ENCODE measurements around the gene TRMT2A. TPM values are rescaled to one million over a fixed set of nuclear protein-coding genes. Genes with fewer than 3 reads are reported as not detected.

The TRMT2A gene
- total RNA-seq, 2 donors from 2014 or later, result 76.8 to 98.6 TPM

GRCh38 chr22:20112623-20113511, 4.2 kb downstream of the TRMT2A start:
- intact Hi-C loops (cut with DNase I), result no loop called here
- Histone ChIP-seq H3K4me1 (peaks cover 50% of the 10 kb centered on the region), H3K4me3 (no peak overlapping the region), H3K36me3 (replicated peaks in 1 of 2; ENCODE audit: insufficient read depth in 1 of 2, low read depth in 2 of 2) (peaks cover 0 to 13% of the 10 kb centered on the region in 2 donors), H3K9me3 (no peaks in the 10 kb centered on the region), H3K27ac (peak overlapping the region; percentile 59 to 72 (median 68)), H3K27me3 (no peaks in the 10 kb centered on the region)
- 86 to 89% methylated on average over 11 to 24 of the region's 26 CpGs for WGBS, 2 donors
- DNase-seq, result no peak
- TF ChIP-seq POLR2A (IDR thresholded peaks at IDR 0.05) (no peak), CTCF (IDR thresholded peaks at IDR 0.05) (no peak)
- no peak for ATAC-seq

- WGBS, 2 donors, result 32 to 44% methylated on average over 4 to 7 of the region's 7 CpGs
- H3K4me3 ChIP-seq, result no peak overlapping the region
- peak overlapping the region; percentile 59 to 72 (median 68) for H3K27ac ChIP-seq
- peaks cover 50% of the 10 kb centered on the region for H3K4me1 ChIP-seq
- no peaks in the 10 kb centered on the region for H3K27me3 ChIP-seq
- peak; percentile 10 for ATAC-seq
- no peaks in the 10 kb centered on the region for H3K9me3 ChIP-seq
- intact Hi-C loops (cut with DNase I), result no loop called here
- peak in 3 of 4 donors; percentile 60 to 74 (median 74) for DNase-seq
- H3K36me3 ChIP-seq (replicated peaks in 1 of 2; ENCODE audit: insufficient read depth in 1 of 2, low read depth in 2 of 2), result peaks cover 0 to 20% of the 10 kb centered on the region in 2 donors
- TF ChIP-seq CTCF (IDR thresholded peaks at IDR 0.05) (no peak), POLR2A (IDR thresholded peaks at IDR 0.05) (no peak)
These were observed 5.1 kb downstream of the TRMT2A start for GRCh38 chr22:20111689-20112622.

- no peaks in the 10 kb centered on the region for H3K27me3 ChIP-seq
- H3K4me3 ChIP-seq, result no peak overlapping the region
- H3K27ac ChIP-seq, result peak overlapping the region in 3 of 4 donors; percentile 67 to 72 (median 70)
- DNase-seq, result no peak
- WGBS, 2 donors, result 47 to 58% methylated on average over 8 to 14 of the region's 14 CpGs
- peaks cover 47% of the 10 kb centered on the region for H3K4me1 ChIP-seq
- intact Hi-C loops (cut with DNase I), result no loop called here
- TF ChIP-seq CTCF (IDR thresholded peaks at IDR 0.05), result peak in 4 of 7 experiments; percentile 8 to 32 (median 25)
- no peak for TF ChIP-seq POLR2A (IDR thresholded peaks at IDR 0.05)
- peaks cover 0 to 28% of the 10 kb centered on the region in 2 donors for H3K36me3 ChIP-seq (replicated peaks in 1 of 2; ENCODE audit: insufficient read depth in 1 of 2, low read depth in 2 of 2)
- no peak for ATAC-seq
- no peaks in the 10 kb centered on the region for H3K9me3 ChIP-seq
These were observed 5.9 kb downstream of the TRMT2A start for GRCh38 chr22:20111045-20111688.

GRCh38 chr22:20110359-20110985, 6.6 kb downstream of the TRMT2A start:
- ATAC-seq (no peak), DNase-seq (no peak)
- Histone ChIP-seq H3K4me3 (no peak overlapping the region), H3K36me3 (replicated peaks in 1 of 2; ENCODE audit: insufficient read depth in 1 of 2, low read depth in 2 of 2) (peaks cover 0 to 33% of the 10 kb centered on the region in 2 donors), H3K9me3 (no peaks in the 10 kb centered on the region), H3K4me1 (peaks cover 40% of the 10 kb centered on the region), H3K27ac (peak overlapping the region in 1 of 4 donors; percentile 42), H3K27me3 (no peaks in the 10 kb centered on the region)
- WGBS, 2 donors, result 88 to 91% methylated on average over 9 of the region's 9 CpGs
- intact Hi-C loops (cut with DNase I), result no loop called here
- no peak for TF ChIP-seq POLR2A (IDR thresholded peaks at IDR 0.05)
- TF ChIP-seq CTCF (IDR thresholded peaks at IDR 0.05), result no peak

Measured in body of pancreas (tissue), 4 donors.